GM12874 (cell line): ENCODE measurements around the gene UCP3.

Experiments
- CTCF ChIP-seq: IDR thresholded peaks from 2 replicates; pipeline ENCODE4 v1.5.1; 2011; ENCODE audit warnings: low read depth, mild to moderate bottlenecking, control low read depth, low read length, moderate library complexity; ENCODE audit not compliant: insufficient read depth

UCP3 gene

GRCh38 chr11:74008373-74009229 lies at the start of gene UCP3:
Gene UCP3 (minus strand): TSS chr11:74009085. CDS start chr11:74007042, 2,043 bp downstream.
- TF ChIP-seq CTCF: no peak

- TF ChIP-seq CTCF: no peak
Observed at GRCh38 chr11:74057249-74058151, 48.6 kb upstream of the UCP3 start.

- TF ChIP-seq CTCF: no peak
Observed at GRCh38 chr11:74055938-74056337, 47.1 kb upstream of the UCP3 start.

- TF ChIP-seq CTCF: no peak
Observed at GRCh38 chr11:74050465-74050864, 41.6 kb upstream of the UCP3 start.

GRCh38 chr11:74048993-74049392 lies 40.1 kb upstream of the UCP3 start:
- TF ChIP-seq CTCF: no peak

- no peak for TF ChIP-seq CTCF
Observed at GRCh38 chr11:74044538-74044937, 35.7 kb upstream of the UCP3 start.

- TF ChIP-seq CTCF: no peak
Observed at GRCh38 chr11:74043450-74043849, 34.6 kb upstream of the UCP3 start.
